Measurements from ENCODE around the gene FHIT. TPM values are rescaled to one million over a fixed set of nuclear protein-coding genes. Genes with fewer than 3 reads are reported as not detected.
A peak's percentile ranks its signal among the peaks of the same experiment; 100 is the strongest.

FHIT gene
- total RNA-seq, 1 experiment from 2014 or later = not detected

- DNase-seq (ENCODE audit: low read depth) = no peak
Observed at GRCh38 chr3:59895972-59896371, 1355.3 kb downstream of the FHIT start.

GRCh38 chr3:59894425-59895121, 1356.7 kb downstream of the FHIT start:
- no peak for DNase-seq (ENCODE audit: low read depth)

GRCh38 chr3:59890639-59891038, 1360.6 kb downstream of the FHIT start:
- no peak for DNase-seq (ENCODE audit: low read depth)

GRCh38 chr3:59886790-59887189, 1364.5 kb downstream of the FHIT start:
- DNase-seq (ENCODE audit: low read depth) = no peak

GRCh38 chr3:59885899-59886400, 1365.3 kb downstream of the FHIT start:
- DNase-seq (ENCODE audit: low read depth) = no peak

GRCh38 chr3:59885101-59885500, 1366.2 kb downstream of the FHIT start:
- no peak for DNase-seq (ENCODE audit: low read depth)

- DNase-seq (ENCODE audit: low read depth) = no peak
Observed at GRCh38 chr3:59884409-59884808, 1366.8 kb downstream of the FHIT start.

GRCh38 chr3:59882746-59883145, 1368.5 kb downstream of the FHIT start:
- no peak for DNase-seq (ENCODE audit: low read depth)

GRCh38 chr3:59880717-59881116, 1370.5 kb downstream of the FHIT start:
- no peak for DNase-seq (ENCODE audit: low read depth)

- no peak for DNase-seq (ENCODE audit: low read depth)
Observed at GRCh38 chr3:59879031-59879581, 1372.1 kb downstream of the FHIT start.

- DNase-seq (ENCODE audit: low read depth) = peak; percentile 19
Observed at GRCh38 chr3:59878038-59878427, 1373.2 kb downstream of the FHIT start.

GRCh38 chr3:59877263-59878037, 1373.8 kb downstream of the FHIT start:
- DNase-seq (ENCODE audit: low read depth) = no peak

- no peak for DNase-seq (ENCODE audit: low read depth)
Observed at GRCh38 chr3:59876533-59877062, 1374.7 kb downstream of the FHIT start.

- no peak for DNase-seq (ENCODE audit: low read depth)
Observed at GRCh38 chr3:59873576-59874230, 1377.5 kb downstream of the FHIT start.

GRCh38 chr3:59872128-59872527, 1379.1 kb downstream of the FHIT start:
- no peak for DNase-seq (ENCODE audit: low read depth)

- DNase-seq (ENCODE audit: low read depth) = no peak
Observed at GRCh38 chr3:59867185-59868002, 1383.9 kb downstream of the FHIT start.

- DNase-seq (ENCODE audit: low read depth) = peak; percentile 46
Observed at GRCh38 chr3:59866076-59866475, 1385.2 kb downstream of the FHIT start.

- DNase-seq (ENCODE audit: low read depth) = no peak
Observed at GRCh38 chr3:59865351-59865750, 1385.9 kb downstream of the FHIT start.

- DNase-seq (ENCODE audit: low read depth) = peak; percentile 91
Observed at GRCh38 chr3:59862686-59863085, 1388.6 kb downstream of the FHIT start.

- peak; percentile 74 for DNase-seq (ENCODE audit: low read depth)
Observed at GRCh38 chr3:59857589-59858346, 1393.5 kb downstream of the FHIT start.
